GM23338 (cell line): ENCODE measurements around the gene M1AP. TPM values are rescaled to one million over a fixed set of nuclear protein-coding genes. Genes with fewer than 3 reads are reported as not detected.

Experiments used
- ATAC-seq: fragments of 200-7000 bp; cut with Tn5 transposase; 3 replicates; pipeline ENCODE4 v1.9.1; 2020
- DNase-seq: peaks from one replicate; pipeline ENCODE4 v3.0.0-alpha.2; 2015; ENCODE audit warnings: low spot score
- H2AFZ ChIP-seq: fragments of 200-600 bp; sonication (generic); 2 replicates; pipeline ENCODE4 v1.8.0; 2016; ENCODE audit warnings: antibody characterized with exemption, mild to moderate bottlenecking, moderate library complexity
- H3F3A ChIP-seq: fragments of 200-600 bp; sonication (generic); replicated peaks from 2 replicates; pipeline ENCODE4 v1.8.0; 2017; ENCODE audit warnings: antibody characterized with exemption, mixed run types, low read depth
- H3K27ac ChIP-seq: fragments of 200-600 bp; sonication (generic); 2 replicates; pipeline ENCODE4 v1.6.1; 2016; ENCODE audit warnings: low read depth
- H3K27me3 ChIP-seq: fragments of 200-600 bp; sonication (generic); 2 replicates; pipeline ENCODE4 v1.8.0; 2016; ENCODE audit warnings: mild to moderate bottlenecking, mixed run types, moderate library complexity; ENCODE audit not compliant: insufficient read depth
- H3K36me3 ChIP-seq: fragments of 200-600 bp; sonication (generic); 2 replicates; pipeline ENCODE4 v1.8.0; 2016; ENCODE audit warnings: mild to moderate bottlenecking; ENCODE audit not compliant: insufficient read depth
- H3K4me1 ChIP-seq: fragments of 200-600 bp; sonication (generic); 2 replicates; pipeline ENCODE4 v1.8.0; 2016; ENCODE audit warnings: mild to moderate bottlenecking, moderate library complexity; ENCODE audit not compliant: insufficient read depth
- H3K4me2 ChIP-seq: fragments of 200-600 bp; sonication (generic); 2 replicates; pipeline ENCODE4 v1.7.1; 2017; ENCODE audit warnings: mixed run types
- H3K4me3 ChIP-seq: fragments of 200-600 bp; sonication (generic); 2 replicates; pipeline ENCODE4 v1.6.1; 2016; ENCODE audit warnings: mixed run types
- H3K79me2 ChIP-seq: fragments of 200-600 bp; sonication (generic); replicated peaks from 2 replicates; pipeline ENCODE4 v1.8.0; 2017; ENCODE audit warnings: mild to moderate bottlenecking; ENCODE audit not compliant: insufficient read depth
- H3K9me2 ChIP-seq: fragments of 200-600 bp; sonication (generic); 2 replicates; pipeline ENCODE4 v1.8.0; 2017; ENCODE audit not compliant: insufficient read depth
- H4K20me1 ChIP-seq: fragments of 200-600 bp; sonication (generic); replicated peaks from 2 replicates; pipeline ENCODE4 v1.8.0; 2017; ENCODE audit warnings: mild to moderate bottlenecking; ENCODE audit not compliant: insufficient read depth
- H3K27ac Mint-ChIP-seq: 2 replicates; pipeline ENCODE4 v1.8.0; 2020; ENCODE audit warnings: inconsistent platforms, mild to moderate bottlenecking, moderate library complexity, mixed read lengths
- H3K27me3 Mint-ChIP-seq: 3 replicates; pipeline ENCODE4 v1.8.0; 2022; ENCODE audit warnings: low read depth, mild to moderate bottlenecking, moderate library complexity, mixed read lengths, inconsistent platforms; ENCODE audit not compliant: insufficient read depth, poor library complexity
- H3K36me3 Mint-ChIP-seq: 3 replicates; pipeline ENCODE4 v1.8.0; 2021; ENCODE audit warnings: low read depth, mild to moderate bottlenecking, inconsistent platforms, moderate library complexity, mixed read lengths
- H3K4me1 Mint-ChIP-seq: 3 replicates; pipeline ENCODE4 v1.8.0; 2020; ENCODE audit warnings: mild to moderate bottlenecking, inconsistent platforms, mixed read lengths
- H3K4me3 Mint-ChIP-seq: 3 replicates; pipeline ENCODE4 v1.8.0; 2021; ENCODE audit warnings: moderate library complexity, mild to moderate bottlenecking, inconsistent platforms, mixed read lengths
- H3K9me3 Mint-ChIP-seq: 3 replicates; pipeline ENCODE4 v1.8.0; 2020; ENCODE audit warnings: moderate library complexity, mild to moderate bottlenecking, inconsistent platforms, mixed read lengths
- CREB1 ChIP-seq: fragments of 250-450 bp; sonication (Bioruptor Pico); IDR thresholded peaks from 2 replicates; pipeline ENCODE4 v1.5.0; 2020; ENCODE audit warnings: low read depth, mild to moderate bottlenecking, moderate library complexity
- CTCF ChIP-seq, 2 experiments: fragments of 200-600 bp in 1 of 2; sonication (generic) in 1 of 2; conservative IDR thresholded peaks; 2 replicates each; pipeline versions ENCODE4 v1.5.1 to v1.6.1; 2016 to 2017; ENCODE audit warnings: antibody characterized with exemption in 2 of 2, low read depth in 2 of 2, mild to moderate bottlenecking in 2 of 2, moderate library complexity in 1 of 2
- ETS1 ChIP-seq: IDR thresholded peaks from 2 replicates; pipeline ENCODE4 v1.6.1; 2016; ENCODE audit warnings: antibody characterized with exemption
- EZH2 ChIP-seq: fragments of 200-600 bp; sonication (generic); IDR thresholded peaks from one replicate; pipeline ENCODE4 v1.8.0; 2017; ENCODE audit warnings: antibody characterized with exemption, mild to moderate bottlenecking, low read depth; ENCODE audit not compliant: unreplicated experiment
- EZH2phosphoT487 ChIP-seq: fragments of 200-600 bp; sonication (generic); IDR thresholded peaks from one replicate; pipeline ENCODE4 v1.8.1; 2018; ENCODE audit warnings: antibody characterized with exemption; ENCODE audit not compliant: unreplicated experiment
- JUNB ChIP-seq: IDR thresholded peaks from one replicate; pipeline ENCODE4 v1.6.1; 2016; ENCODE audit warnings: antibody characterized with exemption; ENCODE audit not compliant: unreplicated experiment
- NANOG ChIP-seq: IDR thresholded peaks from 2 replicates; pipeline ENCODE4 v1.6.1; 2016; ENCODE audit warnings: antibody characterized with exemption, borderline replicate concordance
- POLR2AphosphoS5 ChIP-seq: IDR thresholded peaks from 2 replicates; pipeline ENCODE4 v1.6.1; 2016; ENCODE audit warnings: antibody characterized with exemption, low read depth
- REST ChIP-seq: IDR thresholded peaks from one replicate; pipeline ENCODE4 v1.6.1; 2018; ENCODE audit warnings: antibody characterized with exemption; ENCODE audit not compliant: unreplicated experiment
- STAT1 ChIP-seq: IDR thresholded peaks from one replicate; pipeline ENCODE4 v1.6.1; 2016; ENCODE audit warnings: antibody characterized with exemption; ENCODE audit not compliant: unreplicated experiment
- ZNF114 ChIP-seq: fragments of 250-450 bp; sonication (Bioruptor Pico); IDR thresholded peaks from 2 replicates; pipeline ENCODE4 v1.5.0; 2020; ENCODE audit warnings: mild to moderate bottlenecking, moderate library complexity
- ZNF331 ChIP-seq: fragments of 250-450 bp; sonication (Bioruptor Pico); IDR thresholded peaks from 2 replicates; pipeline ENCODE4 v1.5.0; 2020; ENCODE audit warnings: low read depth, mild to moderate bottlenecking, moderate library complexity
- ZNF462 ChIP-seq: fragments of 250-450 bp; sonication (Bioruptor Pico); IDR thresholded peaks from 2 replicates; pipeline ENCODE4 v1.5.0; 2020; ENCODE audit warnings: mild to moderate bottlenecking, moderate library complexity
- polyA plus RNA-seq: library from polyadenylated mRNA; unstranded; fragments of >200 nt; fragmentation: Nextera tagmentation; extraction: Ambion mirVana; gene quantifications from 2 replicates; pipeline ENCODE4 v1.2.1, GENCODE V29; 2016
- total RNA-seq: library from RNA; depleted of rRNA; stranded (reverse); fragments of >200 nt; shearing (Covaris generic); gene quantifications from 2 replicates; pipeline ENCODE4 v1.2.3, GENCODE V29; 2014

The M1AP gene
- total and polyA plus RNA-seq, 2 experiments from 2014 or later = 5.1 to 12.1 TPM

- Histone ChIP-seq H3K79me2 (no peaks in the 10 kb centered on the region), H3F3A (no peaks in the 10 kb centered on the region), H3K4me1 (no peaks in the 10 kb centered on the region), H3K4me3 (no peak overlapping the region), H3K36me3 (no peaks in the 10 kb centered on the region), H3K27me3 (no peaks in the 10 kb centered on the region), H3K9me2 (no peaks in the 10 kb centered on the region; the same call in 1 of the 2 replicates), H3K4me2 (no peak overlapping the region), H3K27ac (no peak overlapping the region), H2AFZ (no peak overlapping the region), H4K20me1 (no peaks in the 10 kb centered on the region)
- H3K36me3 Mint-ChIP-seq = no peaks in the 10 kb centered on the region
- no peak for ATAC-seq
- H3K4me1 Mint-ChIP-seq = no peaks in the 10 kb centered on the region
- H3K27me3 Mint-ChIP-seq = peaks cover 4% of the 10 kb centered on the region
- DNase-seq = no peak
- TF ChIP-seq ZNF114 (no peak), ZNF462 (CRISPR knock-in tag) (no peak), JUNB (no peak), EZH2phosphoT487 (no peak), CREB1 (CRISPR knock-in tag) (no peak), REST (no peak), ZNF331 (CRISPR knock-in tag) (no peak), NANOG (no peak), EZH2 (no peak), CTCF (conservative IDR thresholded peaks at IDR 0.05; ENCODE audit: low read depth in 2 of 2) (no peak), STAT1 (no peak), ETS1 (no peak), POLR2AphosphoS5 (no peak)
- H3K4me3 Mint-ChIP-seq = no peak overlapping the region
- H3K9me3 Mint-ChIP-seq = no peaks in the 10 kb centered on the region
- H3K27ac Mint-ChIP-seq = no peak overlapping the region
Measured at GRCh38 chr2:74688881-74689280, 40.8 kb upstream of the M1AP start.
